GM10266 (cell line): Measurements from ENCODE around the gene IFNL1.

ENCODE experiments used
- DNase-seq: peaks from one replicate; pipeline ENCODE4 v3.0.0; 2012; ENCODE audit errors: extremely low spot score
- CTCF ChIP-seq: IDR thresholded peaks from 2 replicates; pipeline ENCODE4 v1.5.1; 2012; ENCODE audit warnings: mild to moderate bottlenecking, low read depth; ENCODE audit not compliant: control insufficient read depth, insufficient read depth; ENCODE audit errors: missing control alignments

The IFNL1 gene

GRCh38 chr19:39276740-39277139 lies 19.5 kb upstream of the IFNL1 start:
- no peak for TF ChIP-seq CTCF
- no peak for DNase-seq

DNA sequence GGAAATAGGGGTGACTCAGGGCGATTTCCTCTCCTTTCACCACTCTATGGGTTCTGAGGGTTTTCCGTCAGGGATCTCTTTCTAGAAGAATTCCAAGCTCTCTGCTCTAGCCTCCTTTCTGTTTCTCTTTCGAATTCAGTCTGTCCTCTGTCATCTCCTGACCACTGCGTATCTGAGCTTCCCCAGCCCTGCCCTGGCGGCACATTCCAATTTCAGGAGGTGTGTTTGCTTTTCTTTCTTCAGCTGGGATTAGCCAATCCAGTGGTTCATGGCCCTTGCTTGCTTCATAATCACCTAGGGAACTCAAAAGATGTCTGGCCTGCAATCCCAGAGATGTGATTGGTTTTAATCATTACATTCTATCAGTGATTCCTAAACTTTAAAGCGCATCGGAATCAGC lies 18.6 kb upstream of the IFNL1 start:
- no peak for TF ChIP-seq CTCF
- no peak for DNase-seq

GRCh38 chr19:39282021-39282420 lies 14.2 kb upstream of the IFNL1 start:
- no peak for DNase-seq
- no peak for TF ChIP-seq CTCF

GRCh38 chr19:39284032-39284431 lies 12.2 kb upstream of the IFNL1 start:
- no peak for TF ChIP-seq CTCF
- DNase-seq: no peak

DNA sequence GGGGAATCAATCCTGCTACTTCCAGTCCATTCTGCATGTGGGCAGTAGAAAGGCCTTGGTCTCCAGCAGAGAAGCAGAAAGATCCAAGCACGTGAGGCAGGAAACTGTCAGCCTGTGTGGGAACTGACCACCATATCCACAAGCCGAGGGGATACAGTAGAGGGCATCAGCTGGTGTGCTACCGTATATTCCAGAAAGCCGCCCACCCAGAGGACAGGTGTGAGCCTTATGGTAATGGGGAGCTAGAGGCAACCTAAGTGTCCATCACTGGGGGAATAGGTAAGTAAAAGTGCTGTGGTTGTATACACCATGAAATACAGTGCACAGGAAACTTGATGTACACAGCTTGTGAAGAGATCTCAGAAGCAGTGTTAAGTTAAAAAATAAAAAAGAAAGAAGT lies 2.8 kb upstream of the IFNL1 start:
- DNase-seq: no peak
- TF ChIP-seq CTCF: no peak

DNA sequence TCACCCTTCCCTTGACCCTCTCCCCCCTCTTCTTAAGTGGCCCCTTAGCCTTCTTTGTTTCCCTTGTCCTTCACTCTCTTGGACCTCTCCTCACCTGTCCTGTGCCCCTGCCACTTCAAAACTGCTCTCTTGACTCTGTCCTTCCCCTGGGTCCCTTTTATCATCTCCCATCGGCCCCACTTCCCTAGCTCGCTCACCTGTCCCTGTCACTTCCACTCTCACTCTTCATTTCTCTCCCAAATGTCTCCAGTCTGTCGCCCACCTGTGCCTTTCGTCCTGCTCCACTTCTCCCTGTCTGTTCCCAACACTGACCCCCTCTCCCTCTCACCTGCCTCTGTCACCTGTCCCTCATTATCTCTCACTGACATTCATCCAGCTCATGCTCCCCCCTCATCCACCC lies 699 bp downstream of the IFNL1 start:
- no peak for TF ChIP-seq CTCF
- no peak for DNase-seq

GRCh38 chr19:39297931-39298634 lies 1.9 kb downstream of the IFNL1 start:
- no peak for DNase-seq
- TF ChIP-seq CTCF: no peak
